GM18909 (cell line): ENCODE data around the gene SYTL3.
A peak's percentile ranks its signal among the peaks of the same experiment; 100 is the strongest.

Experiments
- ATAC-seq: cut with Tn5 transposase; IDR thresholded peaks from one replicate; pipeline ENCODE4 v1.9.1; 2021; ENCODE audit warnings: mild to moderate bottlenecking; ENCODE audit not compliant: unreplicated experiment, poor library complexity

SYTL3 gene

DNA sequence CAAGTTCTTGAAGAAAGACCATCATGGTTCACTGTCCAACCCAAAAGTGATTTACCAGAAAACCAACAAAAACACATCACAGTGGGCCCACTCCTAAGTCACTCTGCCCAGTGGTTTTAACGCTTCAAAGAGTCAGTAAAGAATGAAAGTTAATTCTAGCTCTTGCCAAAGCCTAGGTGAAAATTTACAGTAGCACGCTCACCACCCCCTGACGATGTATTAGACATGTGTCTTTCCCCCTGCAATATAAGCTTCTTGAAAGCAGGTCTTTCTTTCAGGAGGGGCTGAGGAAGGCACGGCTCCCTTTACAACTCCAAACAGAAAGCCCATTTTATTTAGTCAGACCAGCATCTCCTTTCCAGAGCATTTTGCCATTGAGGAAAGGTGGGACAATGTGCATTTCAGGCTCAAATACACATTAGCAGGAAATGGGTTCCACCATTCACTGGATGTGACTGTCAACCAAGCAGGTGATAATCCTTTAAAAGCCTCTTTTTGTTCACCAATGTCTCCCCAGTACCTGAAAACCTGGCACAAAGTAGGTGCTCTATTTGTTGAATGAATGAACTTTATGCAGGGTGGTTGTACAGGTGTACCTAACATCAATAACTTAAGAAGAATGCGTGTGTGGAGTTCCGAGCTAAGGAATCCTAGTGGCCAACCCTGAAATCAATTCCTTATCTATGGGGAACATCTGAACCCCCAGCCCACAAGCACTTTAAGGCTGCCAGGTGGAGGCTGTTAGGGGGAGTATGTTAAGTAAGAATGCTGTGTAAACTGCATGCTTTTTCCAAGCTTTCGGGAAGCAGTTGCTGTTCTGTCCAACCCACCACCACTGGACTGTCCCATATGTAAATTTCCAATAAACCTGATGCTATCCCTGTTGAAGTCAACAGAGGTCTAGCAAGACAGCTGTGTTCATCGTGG, 157.9 kb downstream of the SYTL3 start:
- ATAC-seq: no peak

DNA sequence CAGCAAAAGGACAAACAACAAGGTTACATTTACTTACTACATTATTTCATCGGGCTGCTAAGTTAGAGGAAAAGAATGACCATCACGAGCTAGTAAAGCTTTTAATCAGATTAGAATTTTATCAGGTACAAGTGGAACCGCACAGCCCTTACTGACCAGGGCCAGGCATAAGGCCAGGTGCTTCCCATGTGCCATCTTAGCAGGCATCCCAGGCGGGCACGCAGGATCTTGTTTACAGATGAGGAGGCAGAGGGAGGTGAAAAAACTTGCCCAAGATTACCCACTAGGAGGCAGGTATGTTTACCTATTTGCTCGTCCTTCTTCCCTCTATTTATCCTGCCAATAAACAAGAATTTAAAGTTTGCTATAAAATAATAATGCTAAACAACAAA, 158.6 kb downstream of the SYTL3 start:
- no peak for ATAC-seq

DNA sequence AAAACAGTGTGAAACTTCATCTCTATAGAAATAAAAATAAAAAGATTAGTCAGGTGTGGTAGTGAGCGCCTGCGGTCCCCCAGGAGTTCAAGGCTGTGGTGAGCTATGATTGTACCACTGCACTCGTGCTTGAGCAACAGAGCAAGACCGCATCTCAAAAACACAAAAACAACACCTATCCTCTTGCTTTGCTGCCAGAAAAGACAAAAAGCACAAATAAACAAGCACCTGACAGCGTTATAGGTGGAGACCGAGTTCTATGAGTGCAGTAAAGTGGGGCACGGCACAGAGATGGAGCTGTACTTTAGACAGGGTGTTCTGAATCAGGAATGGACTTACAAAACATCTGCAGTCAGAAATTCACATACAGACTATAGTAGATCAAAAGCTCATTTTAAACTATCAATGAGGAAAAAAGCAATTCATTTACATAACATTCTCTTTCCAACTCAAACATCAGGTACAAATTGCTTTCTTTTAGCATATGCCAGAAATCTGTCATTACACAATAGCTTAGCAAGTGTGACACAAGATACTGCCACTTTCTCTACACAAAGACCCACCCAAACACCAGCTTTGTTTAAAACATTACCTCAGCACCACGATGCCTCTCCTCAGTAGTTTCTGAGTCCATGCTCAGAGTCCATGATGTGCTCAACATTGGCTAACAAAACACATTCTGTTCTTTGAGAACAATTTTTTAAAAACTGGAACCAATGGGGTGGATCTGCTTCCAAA, 159.3 kb downstream of the SYTL3 start:
- ATAC-seq: peak; percentile 70

DNA sequence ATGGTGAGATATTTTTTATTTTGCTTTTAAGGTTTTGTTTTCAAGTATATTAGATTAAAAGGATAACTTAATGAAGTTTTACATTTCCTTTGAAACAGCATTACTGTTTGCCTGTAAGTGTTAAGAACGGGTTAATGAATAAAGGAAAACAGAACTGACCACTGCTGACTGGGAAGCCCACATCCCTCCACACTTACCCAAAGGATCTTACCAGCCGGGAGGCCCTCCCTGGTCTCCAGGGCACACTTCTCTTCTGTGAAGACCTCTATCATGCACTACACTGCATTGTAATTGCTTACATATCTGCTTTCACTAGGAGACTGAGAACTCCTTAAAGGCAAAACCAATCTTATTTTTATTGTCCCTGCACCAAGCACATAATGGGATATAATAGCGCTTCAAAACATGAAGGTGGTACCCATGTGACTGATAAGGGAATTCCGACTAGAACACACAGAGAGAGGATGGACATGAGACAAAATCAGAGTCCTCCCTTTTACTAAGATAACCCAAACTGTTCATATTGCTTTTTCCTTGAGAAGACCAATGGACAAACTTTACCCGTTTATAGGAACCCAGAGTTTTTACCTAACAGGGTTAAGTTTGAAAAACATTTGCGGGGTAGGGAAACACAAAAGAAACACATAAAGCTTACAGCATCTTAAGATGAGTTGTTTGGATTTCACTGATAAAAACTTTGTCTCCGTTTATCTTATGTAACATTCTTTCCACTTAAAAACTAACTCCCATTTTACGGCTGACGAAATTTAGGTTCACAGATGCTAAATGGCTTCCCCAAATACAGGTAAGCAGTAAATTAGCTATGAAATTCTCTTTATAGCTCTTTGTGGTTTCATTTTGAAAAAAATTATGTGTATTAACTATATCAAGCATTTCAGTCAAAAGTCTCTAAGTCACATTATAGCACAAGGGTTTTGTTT, 160.6 kb downstream of the SYTL3 start:
- ATAC-seq: no peak

GRCh38 chr6:158812611-158813010, 162.8 kb downstream of the SYTL3 start:
- ATAC-seq: no peak

DNA sequence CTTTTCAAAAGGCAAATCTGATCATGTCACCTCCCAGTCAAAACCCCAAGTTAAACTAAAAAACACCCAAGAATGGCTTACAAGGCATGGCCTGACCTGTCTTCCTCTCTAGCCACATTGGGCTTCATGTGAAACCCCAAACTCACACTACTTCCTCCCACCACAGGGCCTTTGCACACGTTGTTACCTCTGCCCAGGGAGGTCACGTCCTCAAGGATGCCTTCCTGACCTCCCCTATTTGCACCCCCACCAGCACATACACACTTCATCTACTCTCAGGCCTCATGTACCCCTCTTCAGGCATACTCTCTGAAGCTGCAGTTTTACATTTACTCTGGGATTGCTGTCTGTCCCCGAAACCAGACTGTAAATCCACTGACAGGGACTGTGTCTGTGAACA, 163.2 kb downstream of the SYTL3 start:
- no peak for ATAC-seq
